Mucosa of rectum (tissue), 2 donors: ENCODE measurements around the gene COL19A1.

Source experiments
- H3K27ac ChIP-seq, 2 donors: one replicate each; pipeline ENCODE4 v1.7.0; 2013; ENCODE audit warnings: inconsistent platforms in 2 of 2, low read depth in 2 of 2, low read length in 2 of 2
- H3K27me3 ChIP-seq, 2 donors: one replicate each; pipeline ENCODE4 v1.7.0; 2013; ENCODE audit warnings: low read length in 2 of 2; ENCODE audit not compliant: control insufficient read depth in 2 of 2, insufficient read depth in 2 of 2
- H3K36me3 ChIP-seq, 2 donors: one replicate each; pipeline ENCODE4 v1.7.0; 2013; ENCODE audit warnings: low read length in 2 of 2; ENCODE audit not compliant: control insufficient read depth in 2 of 2, insufficient read depth in 2 of 2
- H3K4me1 ChIP-seq, 2 donors: one replicate each; pipeline ENCODE4 v1.7.0; 2013; ENCODE audit warnings: low read length in 2 of 2, mild to moderate bottlenecking in 1 of 2; ENCODE audit not compliant: control insufficient read depth in 2 of 2, insufficient read depth in 2 of 2
- H3K4me3 ChIP-seq, 2 donors: one replicate each; pipeline ENCODE4 v1.7.0; 2013; ENCODE audit warnings: low read length in 2 of 2
- H3K9ac ChIP-seq, 2 donors: one replicate each; pipeline ENCODE4 v1.7.0; 2013; ENCODE audit warnings: low read length in 2 of 2, low read depth in 1 of 2, mild to moderate bottlenecking in 1 of 2
- H3K9me3 ChIP-seq, 2 donors: one replicate each; pipeline ENCODE4 v1.7.0; 2013; ENCODE audit warnings: low read length in 2 of 2; ENCODE audit not compliant: control insufficient read depth in 2 of 2
- donor health status: healthy.
- donor health status: Normal muscosa, but diverticular disease.

Gene COL19A1

DNA sequence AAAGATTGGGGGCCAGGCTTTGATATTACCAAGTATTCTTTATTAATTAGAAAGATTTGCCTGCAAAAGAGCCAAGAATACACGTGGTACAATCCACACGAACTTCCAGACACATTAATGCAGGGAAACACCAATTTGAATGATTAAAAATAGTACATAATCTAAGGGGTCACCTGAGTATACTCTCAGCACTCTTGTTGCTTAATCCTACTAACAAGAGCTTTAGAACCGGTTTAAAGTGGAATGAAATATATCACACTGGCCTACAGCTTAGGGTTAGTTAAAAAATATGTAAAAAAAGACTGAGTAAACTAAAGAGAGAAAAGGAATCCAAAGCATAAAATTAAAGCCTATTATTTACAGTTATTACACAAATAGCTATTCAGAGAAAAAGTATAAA lies 387.6 kb downstream of the COL19A1 start:
- Histone ChIP-seq H3K4me1 (no peaks in the 10 kb centered on the region), H3K9me3 (no peaks in the 10 kb centered on the region), H3K27ac (no peak overlapping the region), H3K36me3 (no peaks in the 10 kb centered on the region), H3K4me3 (no peak overlapping the region), H3K9ac (no peak overlapping the region), H3K27me3 (no peaks in the 10 kb centered on the region)

DNA sequence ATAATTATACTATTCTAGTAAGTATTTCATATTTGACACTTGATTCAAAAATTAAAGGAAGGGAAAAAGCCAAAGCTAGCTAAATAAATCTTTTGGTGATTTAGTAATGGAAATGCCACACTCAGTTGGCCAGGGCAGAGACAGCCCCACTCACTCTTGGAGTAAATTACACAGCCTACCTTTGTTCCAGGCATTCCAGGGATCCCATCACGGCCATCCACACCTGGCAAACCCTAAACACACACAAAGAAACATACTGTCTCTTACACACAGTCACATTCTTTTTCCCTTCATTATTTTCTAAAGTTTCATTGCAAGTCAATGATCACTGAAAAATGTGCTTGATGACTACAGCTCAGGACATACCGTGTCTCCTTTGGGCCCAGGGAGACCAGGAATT lies 388.4 kb downstream of the COL19A1 start:
- no peaks in the 10 kb centered on the region for H3K4me1 ChIP-seq
- H3K36me3 ChIP-seq: no peaks in the 10 kb centered on the region
- no peaks in the 10 kb centered on the region for H3K9me3 ChIP-seq
- no peak overlapping the region for H3K9ac ChIP-seq
- H3K27ac ChIP-seq: no peak overlapping the region
- H3K4me3 ChIP-seq: no peak overlapping the region
- no peaks in the 10 kb centered on the region for H3K27me3 ChIP-seq

DNA sequence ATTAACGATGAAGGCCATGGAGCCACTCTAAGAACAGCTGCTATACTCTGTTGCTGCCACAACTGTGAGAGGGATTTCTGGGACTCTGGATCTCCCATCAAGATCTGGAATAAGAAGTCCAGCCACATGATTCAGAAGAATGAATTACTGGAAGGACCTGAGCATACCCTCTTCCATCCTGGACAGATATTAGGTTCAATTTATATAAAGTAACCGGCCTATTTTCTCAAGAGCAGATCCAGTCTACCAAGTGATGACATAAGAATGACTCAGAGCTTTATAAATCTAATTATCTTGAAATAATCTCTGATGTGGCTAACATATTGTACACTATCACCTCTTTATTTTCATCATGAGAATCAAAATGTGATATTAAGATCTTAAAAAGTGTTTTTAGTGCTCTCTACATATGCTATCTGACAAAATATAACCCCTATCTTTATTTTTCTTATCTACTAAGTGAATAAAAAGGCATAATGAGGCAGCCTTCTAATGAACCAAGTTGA lies 391.5 kb downstream of the COL19A1 start:
- Histone ChIP-seq H3K9me3 (no peaks in the 10 kb centered on the region), H3K9ac (no peak overlapping the region), H3K4me1 (no peaks in the 10 kb centered on the region), H3K27me3 (no peaks in the 10 kb centered on the region), H3K4me3 (no peak overlapping the region), H3K27ac (no peak overlapping the region), H3K36me3 (no peaks in the 10 kb centered on the region)

DNA sequence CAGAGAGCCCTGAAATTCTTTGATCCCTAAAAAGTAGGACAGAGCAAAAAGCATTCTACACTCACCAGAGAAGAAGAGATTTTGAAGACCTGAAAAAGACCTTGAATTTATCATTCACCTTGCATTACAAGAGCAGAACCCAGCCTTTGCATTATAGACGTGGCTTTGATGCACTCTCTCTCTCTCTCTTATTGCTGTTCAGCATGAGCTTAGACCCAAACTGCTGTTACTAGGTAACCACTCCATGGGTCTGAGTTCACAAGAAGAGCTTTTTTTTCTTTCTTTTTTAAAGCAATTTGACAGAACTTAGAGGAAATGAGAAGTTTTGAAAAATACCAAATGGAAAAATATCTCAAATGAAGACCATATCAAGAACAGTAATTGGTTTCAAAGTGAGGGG lies 392.1 kb downstream of the COL19A1 start:
- no peaks in the 10 kb centered on the region for H3K4me1 ChIP-seq
- H3K36me3 ChIP-seq: no peaks in the 10 kb centered on the region
- no peak overlapping the region for H3K9ac ChIP-seq
- H3K9me3 ChIP-seq: no peaks in the 10 kb centered on the region
- no peak overlapping the region for H3K27ac ChIP-seq
- H3K27me3 ChIP-seq: no peaks in the 10 kb centered on the region
- no peak overlapping the region for H3K4me3 ChIP-seq
